ENCODE data around the gene RGPD8. TPM values are rescaled to one million over a fixed set of nuclear protein-coding genes. Genes with fewer than 3 reads are reported as not detected.

RGPD8 gene
- total and polyA plus RNA-seq, 8 donors, result 0.99 to 15.4 (median 8.1) TPM

DNA sequence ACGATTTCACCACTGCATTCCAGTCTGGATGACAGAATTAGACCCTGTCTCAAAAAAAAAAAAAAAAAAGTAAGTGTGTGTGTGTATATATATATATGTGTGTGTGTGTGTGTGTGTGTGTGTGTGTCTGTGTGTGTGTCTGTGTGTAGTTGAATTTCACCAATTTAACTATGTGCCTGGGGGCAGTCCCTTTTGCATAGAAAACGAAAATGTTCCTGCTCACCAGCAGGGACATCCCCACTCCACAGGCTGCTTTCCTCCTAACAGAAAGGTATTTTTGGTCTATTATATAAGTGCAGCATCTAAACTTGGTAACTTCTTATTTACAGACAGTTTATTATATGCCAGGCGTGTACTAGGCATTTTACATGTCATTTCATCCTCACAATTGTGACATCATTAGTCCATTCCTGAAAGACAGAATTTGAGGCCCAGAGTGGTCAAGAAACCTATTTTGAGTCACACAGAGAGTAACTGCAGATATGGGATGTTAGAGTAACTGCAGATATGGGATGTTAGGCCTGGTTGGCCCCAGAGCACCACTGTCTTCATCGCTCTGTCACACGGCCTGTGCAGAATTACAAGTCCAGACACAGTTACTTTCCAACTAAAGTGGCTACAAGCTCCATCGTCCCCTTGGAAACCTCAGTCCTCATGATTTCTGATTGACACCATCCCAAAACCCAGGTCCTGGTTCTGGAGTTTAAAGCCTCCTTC, 39.3 kb upstream of the RGPD8 start:
- WGBS, 2 donors, result 78 to 85% methylated on average over 6 of the region's 6 CpGs
- Histone ChIP-seq H3K27ac (no peak overlapping the region), H3K27me3 (no peaks in the 10 kb centered on the region), H3K4me1 (no peaks in the 10 kb centered on the region), H3K4me3 (no peak overlapping the region), H3K9me3 (no peaks in the 10 kb centered on the region), H3K36me3 (no peaks in the 10 kb centered on the region)
- DNase-seq, result no peak
- intact Hi-C loops (cut with DNase I), result no loop called here
- ATAC-seq, result no peak
- TF ChIP-seq, protein P1, sequence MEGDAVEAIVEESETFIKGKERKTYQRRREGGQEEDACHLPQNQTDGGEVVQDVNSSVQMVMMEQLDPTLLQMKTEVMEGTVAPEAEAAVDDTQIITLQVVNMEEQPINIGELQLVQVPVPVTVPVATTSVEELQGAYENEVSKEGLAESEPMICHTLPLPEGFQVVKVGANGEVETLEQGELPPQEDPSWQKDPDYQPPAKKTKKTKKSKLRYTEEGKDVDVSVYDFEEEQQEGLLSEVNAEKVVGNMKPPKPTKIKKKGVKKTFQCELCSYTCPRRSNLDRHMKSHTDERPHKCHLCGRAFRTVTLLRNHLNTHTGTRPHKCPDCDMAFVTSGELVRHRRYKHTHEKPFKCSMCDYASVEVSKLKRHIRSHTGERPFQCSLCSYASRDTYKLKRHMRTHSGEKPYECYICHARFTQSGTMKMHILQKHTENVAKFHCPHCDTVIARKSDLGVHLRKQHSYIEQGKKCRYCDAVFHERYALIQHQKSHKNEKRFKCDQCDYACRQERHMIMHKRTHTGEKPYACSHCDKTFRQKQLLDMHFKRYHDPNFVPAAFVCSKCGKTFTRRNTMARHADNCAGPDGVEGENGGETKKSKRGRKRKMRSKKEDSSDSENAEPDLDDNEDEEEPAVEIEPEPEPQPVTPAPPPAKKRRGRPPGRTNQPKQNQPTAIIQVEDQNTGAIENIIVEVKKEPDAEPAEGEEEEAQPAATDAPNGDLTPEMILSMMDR (IDR thresholded peaks at IDR 0.05), result no peak
- no peak for FAIRE-seq

DNA sequence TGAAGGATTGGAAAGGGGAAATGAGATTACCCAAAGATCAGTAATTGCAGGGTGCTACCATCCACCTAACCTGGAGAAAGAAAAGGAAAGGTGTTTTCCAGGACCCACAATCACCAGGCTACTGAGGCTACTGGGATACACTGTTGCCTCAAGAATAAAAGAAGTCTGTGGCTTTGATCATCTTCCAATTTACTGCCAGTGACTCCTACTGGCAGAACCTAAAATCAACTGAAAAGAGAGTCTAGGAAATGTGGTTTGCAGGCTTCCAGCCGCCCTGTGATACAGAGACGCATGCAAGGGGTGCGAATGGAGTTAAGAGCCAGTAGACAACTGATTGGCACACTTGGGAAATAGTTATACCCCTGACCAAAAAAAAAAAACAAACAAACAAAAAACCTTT, 31.9 kb upstream of the RGPD8 start:
- intact Hi-C loops (cut with DNase I), result no loop called here
- WGBS, 2 donors, result 60 to 66% methylated on average over 3 of the region's 3 CpGs
- Histone ChIP-seq H3K4me3 (no peak overlapping the region), H3K27ac (no peak overlapping the region), H3K27me3 (no peaks in the 10 kb centered on the region), H3K4me1 (no peaks in the 10 kb centered on the region), H3K36me3 (no peaks in the 10 kb centered on the region), H3K9me3 (no peaks in the 10 kb centered on the region)
- TF ChIP-seq, protein P1 (IDR thresholded peaks at IDR 0.05), result no peak
- FAIRE-seq (no peak), DNase-seq (no peak), ATAC-seq (peak in 2 of 4 donors; percentile 25 to 31)

DNA sequence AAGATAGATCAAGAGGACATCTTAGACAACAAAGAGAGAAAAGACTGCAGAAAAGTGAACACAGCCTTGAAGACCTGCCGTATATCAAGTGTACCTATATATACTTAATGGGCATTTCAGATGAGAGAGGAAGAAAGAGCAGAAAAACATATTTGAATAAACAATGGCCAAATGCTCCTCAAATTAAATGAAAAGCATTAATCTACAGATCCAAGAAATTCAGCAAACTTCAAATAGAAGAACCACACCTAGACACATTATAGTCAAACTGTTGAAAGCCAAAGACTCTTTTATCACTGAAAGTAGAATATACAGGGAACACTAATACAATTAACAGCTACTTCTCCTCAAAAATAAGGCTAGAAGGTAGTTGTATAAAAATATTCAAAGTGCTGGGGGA, 29.8 kb upstream of the RGPD8 start:
- TF ChIP-seq, protein P1 (IDR thresholded peaks at IDR 0.05), result no peak
- ATAC-seq (no peak), DNase-seq (no peak), FAIRE-seq (no peak)
- 87 to 89% methylated on average over 1 of the region's 1 CpG for WGBS, 2 donors
- no peaks in the 10 kb centered on the region for H3K27me3 ChIP-seq
- intact Hi-C loops (cut with DNase I), result no loop called here
- no peak overlapping the region for H3K27ac ChIP-seq
- no peaks in the 10 kb centered on the region for H3K36me3 ChIP-seq
- H3K4me1 ChIP-seq, result no peaks in the 10 kb centered on the region
- no peak overlapping the region for H3K4me3 ChIP-seq
- H3K9me3 ChIP-seq, result no peaks in the 10 kb centered on the region

DNA sequence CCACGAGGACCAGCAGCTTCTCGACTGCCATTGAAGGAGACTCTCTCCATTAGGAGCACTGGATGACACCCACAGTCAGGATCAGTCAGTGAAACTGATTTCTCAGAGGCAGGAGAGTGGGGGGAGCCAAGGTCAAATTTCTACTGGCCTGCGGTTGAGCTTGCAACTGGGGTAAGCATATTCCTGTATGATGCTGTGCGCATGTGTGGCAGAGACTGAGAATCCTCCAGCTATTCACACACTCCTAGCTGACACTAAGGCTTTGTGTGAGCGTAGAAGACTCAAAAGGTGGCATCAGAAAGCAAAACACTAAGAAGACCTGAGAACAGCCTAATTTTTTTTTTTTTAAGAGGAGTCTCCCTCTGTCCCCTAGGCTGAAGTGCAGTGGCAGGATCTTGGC, 28.7 kb upstream of the RGPD8 start:
- 65 to 75% methylated on average over 5 of the region's 5 CpGs for WGBS, 2 donors
- TF ChIP-seq, protein P1 (IDR thresholded peaks at IDR 0.05), result no peak
- ATAC-seq, result no peak
- H3K4me1 ChIP-seq, result no peaks in the 10 kb centered on the region
- H3K36me3 ChIP-seq, result no peaks in the 10 kb centered on the region
- DNase-seq, result no peak
- no peaks in the 10 kb centered on the region for H3K9me3 ChIP-seq
- no peak overlapping the region for H3K27ac ChIP-seq
- FAIRE-seq, result no peak
- no peak overlapping the region for H3K4me3 ChIP-seq
- intact Hi-C loops (cut with DNase I), result no loop called here
- no peaks in the 10 kb centered on the region for H3K27me3 ChIP-seq

DNA sequence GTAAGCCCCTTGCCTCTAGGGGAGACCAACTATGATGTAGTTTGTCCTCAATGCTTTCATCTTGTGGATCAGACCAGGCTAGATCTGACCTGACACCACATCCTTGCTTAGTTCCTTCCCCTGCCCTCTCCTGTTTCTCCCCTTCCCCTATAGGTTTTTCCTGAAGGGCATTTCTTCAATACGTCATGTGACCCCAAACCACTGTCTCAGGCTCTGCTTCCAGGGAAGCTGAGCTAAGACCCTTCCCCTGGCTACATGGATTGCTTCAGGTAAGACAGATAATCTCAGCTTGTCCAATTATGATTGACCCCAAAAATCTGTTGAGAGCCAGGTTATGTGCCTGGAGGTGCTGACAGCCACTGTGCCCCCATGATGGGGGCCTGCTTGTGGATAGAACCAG, 25.9 kb upstream of the RGPD8 start:
- 92 to 100% methylated on average over 1 of the region's 1 CpG for WGBS, 2 donors
- TF ChIP-seq, protein P1 (IDR thresholded peaks at IDR 0.05), result no peak
- H3K9me3 ChIP-seq, result no peaks in the 10 kb centered on the region
- no peaks in the 10 kb centered on the region for H3K27me3 ChIP-seq
- ATAC-seq (no peak), DNase-seq (no peak), FAIRE-seq (no peak)
- intact Hi-C loops (cut with DNase I), result no loop called here
- H3K4me3 ChIP-seq, result no peak overlapping the region
- no peaks in the 10 kb centered on the region for H3K4me1 ChIP-seq
- H3K27ac ChIP-seq, result no peak overlapping the region
- no peaks in the 10 kb centered on the region for H3K36me3 ChIP-seq
